GM12878 (cell line): ENCODE data around the gene ATF2. TPM values are rescaled to one million over a fixed set of nuclear protein-coding genes. Genes with fewer than 3 reads are reported as not detected.

Experiments used
- ATAC-seq: fragments of 200-7000 bp; cut with Tn5 transposase; 3 replicates; pipeline ENCODE4 v1.9.1; 2020; ENCODE audit warnings: mild to moderate bottlenecking, moderate library complexity
- BruUV-seq: library from RNA; stranded (reverse); fragments of 400-500 nt; replicated peaks from 2 replicates; lab custom pipeline; 2021; lab: Mats Ljungman, UMichigan
- CTCF ChIA-PET: fragments of 300-600 bp; sonication (Branson Sonifier 250); formaldehyde crosslinking; extraction: SDS; loops from one replicate; lab custom pipeline; 2021; ENCODE audit warnings: inconsistent platforms; lab: Yijun Ruan, JAX
- POLR2A ChIA-PET: fragments of 350-600 bp; formaldehyde crosslinking; extraction: SDS; loops from one replicate; lab custom pipeline; 2021; ENCODE audit warnings: inconsistent platforms; lab: Charles Lee
- RAD21 ChIA-PET: fragments of 300-600 bp; sonication (Branson Sonifier 250); formaldehyde crosslinking; loops from one replicate; lab custom pipeline; 2023; ENCODE audit warnings: antibody characterized with exemption; ENCODE audit not compliant: unreplicated experiment; lab: Charles Lee
- SMC1A ChIA-PET: fragments of 300-600 bp; sonication (Branson Sonifier 250); formaldehyde crosslinking; loops from one replicate; lab custom pipeline; 2023; ENCODE audit not compliant: unreplicated experiment, uncharacterized antibody; lab: Charles Lee
- DNase-seq: peaks from one replicate; pipeline ENCODE4 v3.0.0-alpha.2; 2011; ENCODE audit warnings: low read depth, low spot score
- FAIRE-seq: peaks from 3 replicates; lab custom pipeline; 2011; peaks lifted over from hg19 to GRCh38; lab: Jason Lieb, UNC
- H2AFZ ChIP-seq: 2 replicates; pipeline ENCODE4 v1.6.0; 2011; ENCODE audit warnings: low read depth, low read length, control low read depth; ENCODE audit not compliant: control insufficient read depth
- H3K27ac ChIP-seq: 2 replicates; pipeline ENCODE4 v1.5.1; 2011; ENCODE audit warnings: control low read depth; ENCODE audit not compliant: control insufficient read depth, insufficient read depth
- H3K27me3 ChIP-seq, 2 experiments: replicated peaks in 1 of 2; 2 replicates each; pipeline versions ENCODE4 v1.6.0 to v1.6.1; 2011; ENCODE audit warnings: low read length in 1 of 2; ENCODE audit not compliant: control insufficient read depth in 2 of 2, insufficient read depth in 2 of 2
- H3K36me3 ChIP-seq, 2 experiments: 2 replicates each; pipeline ENCODE4 v1.5.1; 2011; ENCODE audit warnings: low read length in 1 of 2; ENCODE audit not compliant: control insufficient read depth in 2 of 2, insufficient read depth in 2 of 2
- H3K4me1 ChIP-seq: 2 replicates; pipeline ENCODE4 v1.6.1; 2011; ENCODE audit warnings: mild to moderate bottlenecking, low read length, moderate library complexity, mixed read lengths; ENCODE audit not compliant: control insufficient read depth, insufficient read depth
- H3K4me2 ChIP-seq: 2 replicates; pipeline ENCODE4 v1.6.0; 2011; ENCODE audit warnings: control low read depth; ENCODE audit not compliant: control insufficient read depth, insufficient read depth
- H3K4me3 ChIP-seq: fragments of 200-600 bp; sonication (generic); 2 replicates; pipeline ENCODE4 v1.5.1; 2016
- H3K79me2 ChIP-seq: 2 replicates; pipeline ENCODE4 v1.6.0; 2011; ENCODE audit warnings: low read length; ENCODE audit not compliant: control insufficient read depth, insufficient read depth
- H3K9ac ChIP-seq: 2 replicates; pipeline ENCODE4 v1.8.0; 2011; ENCODE audit warnings: low read length, control low read depth, mixed read lengths; ENCODE audit not compliant: control insufficient read depth, insufficient read depth
- H3K9me3 ChIP-seq: replicated peaks from 3 replicates; pipeline ENCODE4 v1.5.1; 2011; ENCODE audit warnings: mild to moderate bottlenecking, low read length; ENCODE audit not compliant: control insufficient read depth, insufficient read depth
- H4K20me1 ChIP-seq: 2 replicates; pipeline ENCODE4 v1.6.0; 2011; ENCODE audit not compliant: control insufficient read depth, insufficient read depth
- CEBPZ ChIP-seq: fragments of 150-350 bp; IDR thresholded peaks from 2 replicates; pipeline ENCODE4 v1.6.1; 2016; ENCODE audit warnings: low read depth, low read length
- E4F1 ChIP-seq: fragments of 450-650 bp; IDR thresholded peaks from 2 replicates; pipeline ENCODE4 v1.6.1; 2018; ENCODE audit warnings: borderline replicate concordance, mild to moderate bottlenecking; ENCODE audit not compliant: partially characterized antibody
- EED ChIP-seq: sonication (generic); IDR thresholded peaks from 2 replicates; pipeline ENCODE4 v1.6.1; 2016; ENCODE audit warnings: antibody characterized with exemption, low read depth
- HCFC1 ChIP-seq: fragments of 150-350 bp; IDR thresholded peaks from 2 replicates; pipeline ENCODE4 v1.6.1; 2014; ENCODE audit warnings: low read length
- IRF3 ChIP-seq: fragments of 450-650 bp; IDR thresholded peaks from 2 replicates; pipeline ENCODE4 v1.6.1; 2014; ENCODE audit warnings: mild to moderate bottlenecking
- NFYB ChIP-seq: IDR thresholded peaks from 2 replicates; pipeline ENCODE4 v1.6.1; 2011; ENCODE audit warnings: low read depth, mild to moderate bottlenecking, low read length, improper control_type of control experiment, moderate library complexity; ENCODE audit not compliant: insufficient read depth
- RAD51 ChIP-seq: fragments of 450-650 bp; IDR thresholded peaks from 2 replicates; pipeline ENCODE4 v1.6.1; 2016; ENCODE audit warnings: moderate library complexity, mild to moderate bottlenecking, inconsistent platforms
- RELA ChIP-seq: fragments of 450-650 bp; IDR thresholded peaks from 2 replicates; pipeline ENCODE4 v1.8.0; 2014; ENCODE audit warnings: borderline replicate concordance; ENCODE audit not compliant: partially characterized antibody
- SP1 ChIP-seq: IDR thresholded peaks from one replicate; pipeline ENCODE4 v1.6.1; 2011; ENCODE audit warnings: low read depth, low read length
- SREBF2 ChIP-seq: IDR thresholded peaks from 2 replicates; pipeline ENCODE4 v1.6.1; 2012; ENCODE audit warnings: mild to moderate bottlenecking, low read length
- ZNF24 ChIP-seq: fragments of 450-650 bp; IDR thresholded peaks from 2 replicates; pipeline ENCODE4 v1.6.1; 2017; ENCODE audit warnings: antibody characterized with exemption, mild to moderate bottlenecking
- WGBS: methylation state at CpG from one replicate; pipeline ENCODE4 v1.1.6; 2016; ENCODE audit warnings: low lambda C conversion rate; ENCODE audit not compliant: insufficient replicate concordance, insufficient coverage; ENCODE audit errors: missing lambda C conversion rate; 5-methylcytosine and 5-hydroxymethylcytosine counted together
- in situ Hi-C: fragments of 300-500 bp; cut with MboI; formaldehyde crosslinking; loops from 9 replicates; pipeline ENCODE4 v1.14.3; 2018; ENCODE audit warnings: mixed read lengths
- intact Hi-C: fragments of 100-400 bp; cut with micrococcal nuclease; formaldehyde crosslinking; loops from one replicate; pipeline ENCODE4 v1.14.2; 2022; ENCODE audit not compliant: unreplicated experiment
- polyA plus RNA-seq, 11 experiments: library from polyadenylated mRNA; depleted of rRNA in 4 of 11; unstranded in 6 of 11; stranded (reverse) in 5 of 11; fragments of >200 nt; fragmentation: Nextera tagmentation in 4 of 11; fragmentation: Illumina TruSeq in 1 of 11; extraction: Ambion mirVana in 4 of 11; extraction: Trizol in 1 of 11; gene quantifications; 1 replicate in 1 of 11; 2 replicates in 10 of 11; pipeline versions ENCODE4 v1.2.1 to v1.2.3, GENCODE V29; 2011 to 2016; ENCODE audit warnings: inconsistent platforms in 2 of 11, missing spikeins in 2 of 11, low read depth in 1 of 11
- total RNA-seq, 4 experiments: library from RNA; depleted of rRNA in 3 of 4; stranded (reverse); fragments of >200 nt in 3 of 4; fragmentation: Illumina TruSeq in 1 of 4; extraction: Trizol in 1 of 4; gene quantifications; 2 replicates each; pipeline versions ENCODE4 v1.2.1 to v1.2.3, GENCODE V29; 2013 to 2021

ATF2 gene
- total and polyA plus RNA-seq, 10 of the 15 experiments (the other 5 are each of a cell fraction or from before 2014, with no cell fraction given) = 10.3 to 78.0 (median 36.0) TPM

- TF ChIP-seq RAD51 (no peak), SP1 (no peak), E4F1 (no peak), EED (no peak)
These were observed 105.0 kb downstream of the ATF2 start (continued) for GRCh38 chr2:175062787-175063585.

GRCh38 chr2:175057078-175057685 lies 110.8 kb downstream of the ATF2 start:
- intact Hi-C loops (no loop called here), in situ Hi-C loops (no loop called here)
- Histone ChIP-seq H3K9me3 (no peaks in the 10 kb centered on the region), H4K20me1 (no peaks in the 10 kb centered on the region), H3K27me3 (no peaks in the 10 kb centered on the region), H3K4me1 (no peaks in the 10 kb centered on the region), H3K4me2 (no peak overlapping the region), H3K9ac (no peak overlapping the region), H3K4me3 (no peak overlapping the region), H3K79me2 (no peaks in the 10 kb centered on the region), H2AFZ (no peak overlapping the region), H3K36me3 (no peaks in the 10 kb centered on the region), H3K27ac (no peak overlapping the region)
- SMC1A ChIA-PET = interaction anchor here (1.5 kb wide), 1 partner anchor 22 kb away, joined by 4 read pairs; no protein-coding TSS in a partner anchor
- TF ChIP-seq ZNF24 (no peak), IRF3 (no peak), CEBPZ (no peak), HCFC1 (no peak), SREBF2 (no peak), RAD51 (no peak), RELA (no peak), NFYB (no peak)
- FAIRE-seq = no peak
- DNase-seq = no peak
- POLR2A ChIA-PET = interaction anchor here (0.7 kb wide), 1 partner anchor 93 kb away, joined by 3 read pairs; no protein-coding TSS in a partner anchor
- no peak for ATAC-seq
- 96% methylated on average over 5 of the region's 5 CpGs for WGBS
- no TSS peak for BruUV-seq
- CTCF ChIA-PET = no interaction called here
- RAD21 ChIA-PET = no interaction called here
